ENCODE measurements around the gene NRIP1. TPM values are rescaled to one million over a fixed set of nuclear protein-coding genes. Genes with fewer than 3 reads are reported as not detected.

NRIP1 gene
- total and polyA plus RNA-seq, 8 donors = 22.6 to 30.5 (median 27.6) TPM

GRCh38 chr21:15084668-15085067 lies 19.9 kb upstream of the NRIP1 start:
- no peaks in the 10 kb centered on the region for H3K27me3 ChIP-seq
- H3K36me3 ChIP-seq = no peaks in the 10 kb centered on the region
- DNase-seq (no peak), ATAC-seq (no peak)
- H3K9me3 ChIP-seq = no peaks in the 10 kb centered on the region
- H3K4me1 ChIP-seq = no peaks in the 10 kb centered on the region
- no peak for TF ChIP-seq CTCF (IDR thresholded peaks at IDR 0.05)
- H3K4me3 ChIP-seq = no peak overlapping the region
- H3K27ac ChIP-seq = no peak overlapping the region
- intact Hi-C loops (cut with DNase I) = no loop called here

- no peak for TF ChIP-seq CTCF (IDR thresholded peaks at IDR 0.05)
- no peak for DNase-seq
- no peak for ATAC-seq
- Histone ChIP-seq H3K4me3 (no peak overlapping the region), H3K27me3 (no peaks in the 10 kb centered on the region), H3K36me3 (no peaks in the 10 kb centered on the region), H3K27ac (no peak overlapping the region), H3K9me3 (no peaks in the 10 kb centered on the region), H3K4me1 (no peaks in the 10 kb centered on the region)
- intact Hi-C loops (cut with DNase I) = no loop called here
Measured at GRCh38 chr21:15080526-15080925, 15.7 kb upstream of the NRIP1 start.

DNA sequence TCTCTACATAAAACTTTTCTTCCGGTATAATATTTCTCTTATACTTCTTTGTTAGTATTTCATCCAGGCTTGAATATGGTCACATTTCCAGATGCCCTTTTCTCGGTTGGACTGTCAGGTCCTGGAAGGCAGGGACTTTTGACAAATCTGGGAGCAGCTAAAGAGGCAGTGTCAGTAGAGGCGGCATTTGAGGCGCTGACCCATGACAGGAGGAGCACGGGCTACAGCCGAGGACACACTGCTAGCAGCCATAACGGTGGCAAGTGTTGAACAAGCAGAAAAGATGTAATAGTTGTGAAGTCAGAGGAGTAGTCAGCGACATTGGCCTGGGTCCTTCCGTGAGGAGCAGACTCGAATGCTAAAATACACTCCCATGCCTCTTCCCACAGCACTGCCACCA lies 14.5 kb upstream of the NRIP1 start:
- Histone ChIP-seq H3K9me3 (no peaks in the 10 kb centered on the region), H3K36me3 (no peaks in the 10 kb centered on the region), H3K27me3 (no peaks in the 10 kb centered on the region), H3K27ac (no peak overlapping the region), H3K4me3 (no peak overlapping the region), H3K4me1 (no peaks in the 10 kb centered on the region)
- ATAC-seq (no peak), DNase-seq (no peak)
- intact Hi-C loops (cut with DNase I) = no loop called here
- TF ChIP-seq CTCF (IDR thresholded peaks at IDR 0.05) = no peak

- H3K4me1 ChIP-seq = no peaks in the 10 kb centered on the region
- H3K36me3 ChIP-seq = no peaks in the 10 kb centered on the region
- TF ChIP-seq CTCF (IDR thresholded peaks at IDR 0.05) = no peak
- ATAC-seq (no peak), DNase-seq (no peak)
- no peaks in the 10 kb centered on the region for H3K27me3 ChIP-seq
- intact Hi-C loops (cut with DNase I) = no loop called here
- no peak overlapping the region for H3K4me3 ChIP-seq
- no peak overlapping the region for H3K27ac ChIP-seq
- H3K9me3 ChIP-seq = no peaks in the 10 kb centered on the region
Measured at GRCh38 chr21:15078180-15078579, 13.4 kb upstream of the NRIP1 start.

DNA sequence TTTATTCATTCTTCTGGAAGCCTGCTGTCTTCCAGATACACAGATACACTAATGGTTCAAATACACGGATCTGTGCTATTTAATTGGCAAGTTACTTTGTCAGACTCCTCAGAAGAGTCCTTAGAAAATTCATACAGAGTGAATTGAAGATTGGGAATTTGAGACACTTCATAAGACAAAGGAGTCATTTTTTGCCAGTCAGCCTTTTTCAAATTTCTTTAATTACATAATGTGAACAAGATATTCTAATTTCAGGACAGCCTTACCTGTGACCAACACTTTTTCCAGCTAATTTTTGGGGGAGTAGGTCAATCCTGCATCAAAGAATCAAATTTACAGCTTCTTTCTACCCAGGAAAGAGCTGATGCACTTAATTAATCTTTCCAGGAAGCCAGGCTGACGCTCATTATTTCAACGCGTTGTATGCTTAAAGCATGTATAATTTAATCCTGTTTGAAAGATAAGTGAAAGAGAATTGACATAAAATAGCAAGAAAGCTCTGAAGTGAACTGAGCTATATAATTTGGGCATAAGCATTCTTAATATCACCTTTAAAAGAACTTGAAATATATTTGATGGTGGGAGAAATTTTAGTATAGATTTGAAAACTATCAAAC lies 12.8 kb upstream of the NRIP1 start:
- H3K9me3 ChIP-seq = no peaks in the 10 kb centered on the region
- no peak overlapping the region for H3K4me3 ChIP-seq
- DNase-seq (no peak), ATAC-seq (no peak)
- no peaks in the 10 kb centered on the region for H3K4me1 ChIP-seq
- no peaks in the 10 kb centered on the region for H3K36me3 ChIP-seq
- no peaks in the 10 kb centered on the region for H3K27me3 ChIP-seq
- intact Hi-C loops (cut with DNase I) = no loop called here
- no peak for TF ChIP-seq CTCF (IDR thresholded peaks at IDR 0.05)
- H3K27ac ChIP-seq = no peak overlapping the region
